SJCRH30 (cell line): ENCODE data around the gene ABCB4. TPM values are rescaled to one million over a fixed set of nuclear protein-coding genes. Genes with fewer than 3 reads are reported as not detected.
"Not testable (repeated sequence)": the region's sequence is repeated elsewhere in the genome, so short reads cannot be mapped to it uniquely, and the experiment has no call there.

ENCODE experiments used
- DNase-seq, 2 experiments: peaks; one replicate each; pipeline ENCODE4 v3.0.0-alpha.2; 2015 to 2020
- H3K27ac ChIP-seq: fragments of 250-450 bp; sonication (Bioruptor Pico); 2 replicates; pipeline ENCODE4 v1.5.1; 2020; ENCODE audit warnings: mild to moderate bottlenecking, moderate library complexity
- H3K27me3 ChIP-seq: fragments of 250-450 bp; sonication (Bioruptor Pico); 2 replicates; pipeline ENCODE4 v1.5.1; 2020; ENCODE audit warnings: mild to moderate bottlenecking, moderate library complexity
- H3K36me3 ChIP-seq: fragments of 250-450 bp; sonication (Bioruptor Pico); 2 replicates; pipeline ENCODE4 v1.5.1; 2020; ENCODE audit warnings: mild to moderate bottlenecking, moderate library complexity
- H3K4me1 ChIP-seq: fragments of 250-450 bp; sonication (Bioruptor Pico); 2 replicates; pipeline ENCODE4 v1.5.1; 2020; ENCODE audit warnings: mild to moderate bottlenecking, moderate library complexity
- H3K4me3 ChIP-seq: fragments of 250-450 bp; sonication (Bioruptor Pico); 2 replicates; pipeline ENCODE4 v1.5.1; 2020; ENCODE audit warnings: mild to moderate bottlenecking, moderate library complexity
- H3K9me3 ChIP-seq: fragments of 250-450 bp; sonication (Bioruptor Pico); replicated peaks from 2 replicates; pipeline ENCODE4 v1.5.1; 2020; ENCODE audit warnings: mild to moderate bottlenecking, moderate library complexity
- total RNA-seq: library from RNA; depleted of rRNA; stranded (reverse); fragments of >200 nt; shearing (Covaris generic); gene quantifications from 2 replicates; pipeline ENCODE4 v1.2.3, GENCODE V29; 2014

ABCB4 gene
- total RNA-seq, 1 experiment from 2014 or later, result 0.06 TPM

GRCh38 chr7:87498893-87499292 lies 23.4 kb upstream of the ABCB4 start:
- Histone ChIP-seq H3K9me3 (no peaks in the 10 kb centered on the region), H3K4me3 (no peak overlapping the region), H3K27me3 (no peaks in the 10 kb centered on the region; the same call in 1 of the 2 replicates), H3K4me1 (no peaks in the 10 kb centered on the region), H3K36me3 (no peaks in the 10 kb centered on the region), H3K27ac (no peak overlapping the region)
- DNase-seq, result no peak

GRCh38 chr7:87497482-87497881 lies 22.0 kb upstream of the ABCB4 start:
- no peaks in the 10 kb centered on the region for H3K4me1 ChIP-seq
- no peak for DNase-seq
- no peaks in the 10 kb centered on the region; the same call in 1 of the 2 replicates for H3K27me3 ChIP-seq
- no peaks in the 10 kb centered on the region for H3K36me3 ChIP-seq
- no peak overlapping the region for H3K27ac ChIP-seq
- no peaks in the 10 kb centered on the region for H3K9me3 ChIP-seq
- H3K4me3 ChIP-seq, result no peak overlapping the region

DNA sequence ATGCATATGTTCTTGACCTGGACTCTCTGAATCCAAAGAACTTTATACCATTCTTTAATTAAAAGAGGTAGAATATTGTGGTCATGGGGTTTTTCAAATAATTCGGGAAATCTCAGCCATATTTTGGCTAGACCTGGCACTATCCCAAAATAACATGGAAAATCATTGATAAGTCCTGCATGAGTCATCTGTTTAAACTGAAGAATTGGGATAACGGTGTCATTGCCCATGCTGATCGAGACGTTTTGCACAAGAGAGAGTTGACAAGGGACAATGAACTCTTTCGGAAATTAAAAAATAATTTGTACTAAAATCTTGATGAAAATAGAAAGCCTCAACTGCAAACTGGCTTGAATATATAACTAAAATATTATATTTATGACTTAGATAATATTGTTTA lies 19.9 kb upstream of the ABCB4 start:
- H3K36me3 ChIP-seq, result no peaks in the 10 kb centered on the region

GRCh38 chr7:87494454-87494853 lies 19.0 kb upstream of the ABCB4 start:
- H3K27ac ChIP-seq, result no peak overlapping the region
- no peaks in the 10 kb centered on the region for H3K27me3 ChIP-seq
- no peaks in the 10 kb centered on the region for H3K9me3 ChIP-seq
- DNase-seq, result no peak
- H3K36me3 ChIP-seq, result no peaks in the 10 kb centered on the region
- H3K4me3 ChIP-seq, result no peak overlapping the region
- no peaks in the 10 kb centered on the region for H3K4me1 ChIP-seq

More for the DNA sequence above, 19.9 kb upstream of the ABCB4 start:
- no peak for DNase-seq
- no peaks in the 10 kb centered on the region for H3K27me3 ChIP-seq
- no peaks in the 10 kb centered on the region for H3K4me1 ChIP-seq
- H3K27ac ChIP-seq, result no peak overlapping the region
- H3K4me3 ChIP-seq, result no peak overlapping the region
- no peaks in the 10 kb centered on the region for H3K9me3 ChIP-seq

DNA sequence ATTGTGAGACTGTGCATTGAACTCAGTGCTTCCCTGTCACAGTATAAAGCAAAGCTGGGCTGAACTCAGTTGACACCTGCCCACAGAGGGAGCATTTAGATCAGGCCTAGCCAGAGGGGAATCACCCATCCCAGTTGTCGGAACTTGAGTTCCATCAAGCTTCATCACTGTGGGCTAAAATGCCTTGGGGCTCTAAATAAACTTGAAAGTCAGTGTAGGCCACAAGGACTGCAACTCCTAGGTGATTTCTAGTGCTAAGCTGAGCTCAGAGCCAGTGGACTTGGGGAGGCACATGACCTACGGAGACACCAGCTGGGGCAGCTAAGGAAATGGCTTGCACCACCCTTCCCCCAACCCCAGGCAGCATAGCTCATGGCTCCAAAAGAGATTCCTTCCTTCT lies 7.7 kb upstream of the ABCB4 start:
- Histone ChIP-seq H3K27me3 (no peaks in the 10 kb centered on the region), H3K9me3 (no peaks in the 10 kb centered on the region), H3K27ac (no peak overlapping the region), H3K4me3 (no peak overlapping the region), H3K4me1 (no peaks in the 10 kb centered on the region), H3K36me3 (no peaks in the 10 kb centered on the region)
- DNase-seq, result no peak

- no peak for DNase-seq
Observed at GRCh38 chr7:87482115-87482514, 6.6 kb upstream of the ABCB4 start.

DNA sequence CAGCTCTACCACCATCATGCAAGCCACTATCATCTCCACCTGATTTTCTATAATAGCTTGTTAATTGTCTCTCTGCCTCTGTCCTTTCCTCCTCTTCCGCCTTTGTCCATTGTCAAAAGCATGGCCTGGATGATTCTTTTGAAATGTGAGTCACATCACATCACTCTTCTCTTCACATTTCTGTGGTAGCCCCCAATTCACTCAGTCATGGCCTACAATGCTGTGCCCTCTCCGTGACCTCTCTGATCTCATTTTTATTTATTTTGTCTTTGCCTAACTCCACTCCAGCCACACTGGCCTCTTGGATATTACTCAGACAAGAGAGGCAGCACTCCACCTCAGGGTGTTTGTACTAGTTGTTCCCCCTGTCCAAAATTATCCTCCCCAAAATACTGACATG lies 4.9 kb upstream of the ABCB4 start:
- Histone ChIP-seq H3K36me3 (no peaks in the 10 kb centered on the region), H3K4me1 (no peaks in the 10 kb centered on the region), H3K27ac (no peak overlapping the region), H3K4me3 (no peak overlapping the region), H3K9me3 (no peaks in the 10 kb centered on the region), H3K27me3 (no peaks in the 10 kb centered on the region)
- DNase-seq, result no peak

More at GRCh38 chr7:87482115-87482514, 6.6 kb upstream of the ABCB4 start:
- H3K27ac ChIP-seq, result no peak overlapping the region
- H3K4me3 ChIP-seq, result no peak overlapping the region
- H3K4me1 ChIP-seq, result no peaks in the 10 kb centered on the region
- H3K9me3 ChIP-seq, result no peaks in the 10 kb centered on the region
- no peaks in the 10 kb centered on the region for H3K27me3 ChIP-seq
- H3K36me3 ChIP-seq, result no peaks in the 10 kb centered on the region

DNA sequence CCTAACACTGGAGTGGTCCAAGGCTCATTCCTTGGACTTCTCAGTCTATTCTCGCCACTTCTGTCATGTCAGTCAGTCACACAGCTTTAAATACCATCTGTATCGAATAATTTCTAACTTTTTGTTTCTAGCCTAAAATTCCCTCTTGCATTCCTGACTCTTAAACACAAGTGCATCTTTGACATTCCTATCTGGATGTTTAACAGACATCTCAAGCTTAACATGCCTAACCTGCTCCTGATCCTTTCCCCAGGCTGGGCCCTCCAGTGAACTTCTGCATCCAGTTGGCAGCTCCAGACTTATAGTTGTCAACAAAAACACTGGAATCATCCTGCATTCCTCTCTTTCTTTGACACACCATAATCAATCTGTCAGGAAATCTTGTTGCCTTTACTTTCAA lies 4.5 kb upstream of the ABCB4 start:
- Histone ChIP-seq H3K9me3 (no peaks in the 10 kb centered on the region), H3K27ac (no peak overlapping the region), H3K4me1 (no peaks in the 10 kb centered on the region), H3K27me3 (no peaks in the 10 kb centered on the region), H3K36me3 (no peaks in the 10 kb centered on the region), H3K4me3 (no peak overlapping the region)
- no peak for DNase-seq

GRCh38 chr7:87476179-87476557 lies 688 bp upstream of the ABCB4 start:
- Histone ChIP-seq H3K36me3 (no peaks in the 10 kb centered on the region), H3K27ac (no peak overlapping the region), H3K9me3 (no peaks in the 10 kb centered on the region), H3K27me3 (no peaks in the 10 kb centered on the region), H3K4me3 (no peak overlapping the region), H3K4me1 (no peaks in the 10 kb centered on the region)
- DNase-seq, result no peak

DNA sequence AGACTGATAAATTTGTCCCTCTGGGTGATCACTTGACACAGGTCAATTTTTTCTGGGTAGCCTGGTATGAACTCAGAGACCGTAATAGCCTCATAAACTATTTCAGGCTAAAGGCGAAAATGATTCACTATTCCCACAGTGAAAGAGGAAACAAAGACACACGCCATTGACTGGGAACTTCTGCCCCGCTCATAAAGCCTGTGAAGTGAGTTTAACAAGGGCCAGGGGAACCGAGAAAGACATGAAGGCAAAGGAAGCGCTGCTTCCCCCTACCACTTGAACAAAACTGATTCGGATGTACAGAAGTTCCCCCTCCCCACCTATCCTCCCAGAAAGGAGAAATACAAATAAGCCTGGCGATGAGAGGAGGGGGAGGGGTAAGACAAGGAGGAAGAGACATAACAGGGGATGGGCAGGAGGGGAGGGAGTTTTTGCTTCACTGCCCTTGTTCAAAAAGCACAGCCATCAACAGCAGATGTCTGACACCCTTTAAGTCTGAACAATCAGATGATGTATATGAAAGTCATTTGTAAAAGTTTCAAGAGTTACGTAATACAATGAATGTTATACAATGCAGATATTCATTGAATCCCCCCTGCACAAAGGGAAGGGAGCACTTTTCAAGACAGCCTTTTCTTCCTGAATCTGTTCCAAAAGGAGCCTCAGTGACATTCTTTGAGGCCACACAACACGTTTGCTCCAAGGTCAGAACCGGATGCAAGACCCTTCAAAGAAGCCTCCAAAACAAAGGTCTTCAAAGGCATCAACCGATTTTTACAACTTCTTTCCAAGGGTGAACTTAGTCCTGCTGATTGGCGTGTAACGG lies 734 bp downstream of the ABCB4 start:
- no peak for DNase-seq
- no peaks in the 10 kb centered on the region for H3K9me3 ChIP-seq
- no peak overlapping the region for H3K27ac ChIP-seq
- no peaks in the 10 kb centered on the region for H3K4me1 ChIP-seq
- H3K4me3 ChIP-seq, result no peak overlapping the region
- H3K36me3 ChIP-seq, result no peaks in the 10 kb centered on the region
- no peaks in the 10 kb centered on the region for H3K27me3 ChIP-seq

GRCh38 chr7:87473986-87474385 lies 1.5 kb downstream of the ABCB4 start:
- no peaks in the 10 kb centered on the region for H3K4me1 ChIP-seq
- no peak overlapping the region for H3K4me3 ChIP-seq
- no peaks in the 10 kb centered on the region for H3K36me3 ChIP-seq
- H3K27ac ChIP-seq, result no peak overlapping the region
- H3K27me3 ChIP-seq, result no peaks in the 10 kb centered on the region
- H3K9me3 ChIP-seq, result 0 out of 2 replicates have a peak, but pooled peaks cover 3% of the 10 kb centered on the region
- no peak for DNase-seq

DNA sequence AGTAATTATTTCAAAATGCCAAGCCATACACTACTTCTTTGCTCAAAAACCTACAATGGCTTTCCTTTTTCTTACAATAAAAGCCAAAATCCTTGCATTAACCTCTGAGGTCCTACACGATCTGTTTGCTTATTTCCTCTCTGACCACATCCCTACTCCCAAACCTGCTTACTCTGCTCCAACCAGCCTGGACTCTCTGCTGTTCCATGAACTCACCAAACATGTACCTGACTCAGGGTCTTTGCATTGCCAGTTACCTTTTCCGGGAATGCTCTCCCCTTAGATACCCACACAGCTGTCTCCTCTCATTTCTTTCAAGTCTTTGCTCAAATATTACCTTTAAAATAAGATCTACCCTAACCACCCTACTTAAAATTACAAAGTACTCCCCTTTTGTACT lies 2.3 kb downstream of the ABCB4 start:
- H3K4me3 ChIP-seq, result no peak overlapping the region
- H3K27me3 ChIP-seq, result no peaks in the 10 kb centered on the region

DNA sequence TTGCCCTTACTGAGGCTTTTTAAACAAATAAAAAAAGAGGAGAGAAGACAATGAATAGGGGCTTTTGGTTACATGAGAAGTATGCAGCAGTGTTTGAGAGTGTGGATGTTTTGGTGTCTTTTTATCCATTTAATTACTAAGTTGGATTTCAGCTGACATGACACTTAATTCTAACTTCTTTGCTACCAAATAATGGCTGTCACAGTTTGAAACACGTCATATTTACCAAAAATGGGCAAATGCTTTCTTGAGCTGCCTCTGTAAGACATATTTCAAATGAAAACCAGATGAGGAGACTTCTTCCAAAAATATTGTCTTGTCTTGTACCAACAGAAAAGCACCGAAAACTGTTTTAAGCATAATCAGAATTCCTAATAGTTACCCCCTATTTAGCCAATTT lies 4.0 kb downstream of the ABCB4 start:
- Histone ChIP-seq H3K27me3 (no peaks in the 10 kb centered on the region), H3K9me3 (0 out of 2 replicates have a peak, but pooled peaks cover 4% of the 10 kb centered on the region), H3K27ac (no peak overlapping the region), H3K36me3 (no peaks in the 10 kb centered on the region), H3K4me3 (no peak overlapping the region), H3K4me1 (no peaks in the 10 kb centered on the region)
- DNase-seq, result no peak

More for the DNA sequence above, 2.3 kb downstream of the ABCB4 start:
- Histone ChIP-seq H3K27ac (no peak overlapping the region), H3K36me3 (no peaks in the 10 kb centered on the region), H3K4me1 (no peaks in the 10 kb centered on the region), H3K9me3 (0 out of 2 replicates have a peak, but pooled peaks cover 4% of the 10 kb centered on the region)
- no peak for DNase-seq

GRCh38 chr7:87469204-87469603 lies 6.3 kb downstream of the ABCB4 start:
- H3K27ac ChIP-seq, H3K27me3 ChIP-seq, DNase-seq, H3K9me3 ChIP-seq, H3K4me1 ChIP-seq, H3K36me3 ChIP-seq, H3K4me3 ChIP-seq: not testable (repeated sequence)

- H3K4me1 ChIP-seq, H3K9me3 ChIP-seq, H3K36me3 ChIP-seq, H3K27ac ChIP-seq, H3K27me3 ChIP-seq, H3K4me3 ChIP-seq, DNase-seq: not testable (repeated sequence)
Observed at GRCh38 chr7:87465534-87465880, 10.0 kb downstream of the ABCB4 start.
